ENCODE results near the gene SBSN.
"Not testable (repeated sequence)": the region's sequence is repeated elsewhere in the genome, so short reads cannot be mapped to it uniquely, and the experiment has no call there.

Gene SBSN

DNA sequence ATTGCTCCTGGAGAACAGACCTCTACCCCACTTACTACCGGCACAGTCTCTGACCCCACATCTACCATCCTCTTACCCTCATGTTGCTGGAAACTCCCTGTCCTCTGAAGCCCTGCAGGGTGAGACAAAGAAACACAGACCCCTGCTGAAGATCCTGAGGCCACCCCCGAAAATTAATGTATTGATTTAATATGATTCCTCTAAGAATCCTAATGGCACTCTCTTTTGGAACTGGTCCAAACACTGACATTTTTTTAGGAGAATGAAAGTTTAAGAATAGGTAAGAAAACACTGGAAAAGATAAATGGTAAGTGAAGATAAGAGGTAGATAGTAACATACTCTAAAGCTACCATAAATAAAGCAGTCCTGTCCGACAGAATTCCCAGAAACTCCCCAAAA is 20.0 kb downstream of the SBSN start:
- DNase-seq (ENCODE audit: low spot score): no peak

DNA sequence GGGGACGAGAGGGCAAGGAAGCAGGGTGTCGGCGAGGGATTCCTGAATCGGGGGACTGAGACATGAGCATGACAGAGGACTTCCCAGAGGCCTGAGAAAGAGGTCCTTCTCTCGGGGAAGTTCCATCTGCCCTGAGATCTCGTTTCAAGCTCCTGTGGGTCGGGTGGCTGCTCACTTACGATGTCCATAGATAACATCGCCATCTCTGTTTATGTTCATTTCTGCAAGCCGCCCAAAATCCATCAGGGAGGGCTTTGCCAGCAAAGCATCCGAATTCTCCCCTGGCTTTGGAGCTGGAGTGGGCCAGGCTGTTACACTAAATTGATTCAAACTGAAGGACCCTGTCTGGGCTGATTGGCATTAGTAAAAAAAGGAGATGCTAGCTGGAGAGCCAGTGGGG is 20.6 kb downstream of the SBSN start:
- DNase-seq (ENCODE audit: low spot score): no peak

DNA sequence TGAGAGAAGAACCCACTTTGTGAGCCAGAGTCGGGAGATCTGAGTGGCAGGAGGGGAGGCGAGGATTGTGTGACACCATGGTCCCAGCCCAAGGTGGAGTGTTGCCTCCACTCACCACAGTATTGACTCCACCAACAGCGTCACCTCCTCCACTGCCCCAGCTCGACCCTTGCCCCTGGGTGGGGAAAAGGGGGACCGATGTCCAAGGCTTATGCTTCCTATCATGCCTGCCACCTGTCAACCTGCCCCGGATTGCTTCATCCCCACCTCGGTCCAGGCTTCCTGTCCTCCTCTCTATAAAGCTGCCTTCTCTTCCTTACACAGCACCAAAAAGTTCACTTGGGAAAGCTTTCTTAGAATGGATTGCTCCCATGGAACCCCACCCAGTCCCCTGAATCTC is 22.1 kb downstream of the SBSN start:
- DNase-seq (ENCODE audit: low spot score): no peak

- no peak for DNase-seq (ENCODE audit: low spot score)
Measured at GRCh38 chr19:35502751-35503150, 25.4 kb downstream of the SBSN start.

DNA sequence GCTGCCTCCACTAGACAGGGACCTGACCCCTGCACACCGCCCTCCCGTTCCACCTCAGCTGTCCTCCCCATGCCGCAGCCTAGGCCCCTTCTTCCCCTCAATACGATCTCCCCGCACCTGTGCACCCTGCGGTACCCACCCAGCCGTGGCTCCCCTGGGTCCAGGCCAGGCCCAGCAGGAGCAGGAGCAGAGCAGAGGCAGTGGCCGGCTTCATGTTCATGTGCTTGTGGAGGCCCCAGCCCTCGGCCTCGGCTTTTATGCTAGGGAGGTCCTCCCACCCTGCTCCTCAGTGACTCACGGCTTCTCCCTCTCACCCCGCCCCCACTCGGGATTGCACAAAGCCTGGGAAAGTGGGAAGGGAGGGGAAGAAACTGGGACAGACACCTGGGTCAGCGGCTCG is 26.4 kb downstream of the SBSN start:
- DNase-seq (ENCODE audit: low spot score): no peak

- DNase-seq (ENCODE audit: low spot score): no peak
Measured at GRCh38 chr19:35500611-35501010, 27.5 kb downstream of the SBSN start.

- DNase-seq (ENCODE audit: low spot score): no peak
Measured at GRCh38 chr19:35498984-35499527, 29.1 kb downstream of the SBSN start.

DNA sequence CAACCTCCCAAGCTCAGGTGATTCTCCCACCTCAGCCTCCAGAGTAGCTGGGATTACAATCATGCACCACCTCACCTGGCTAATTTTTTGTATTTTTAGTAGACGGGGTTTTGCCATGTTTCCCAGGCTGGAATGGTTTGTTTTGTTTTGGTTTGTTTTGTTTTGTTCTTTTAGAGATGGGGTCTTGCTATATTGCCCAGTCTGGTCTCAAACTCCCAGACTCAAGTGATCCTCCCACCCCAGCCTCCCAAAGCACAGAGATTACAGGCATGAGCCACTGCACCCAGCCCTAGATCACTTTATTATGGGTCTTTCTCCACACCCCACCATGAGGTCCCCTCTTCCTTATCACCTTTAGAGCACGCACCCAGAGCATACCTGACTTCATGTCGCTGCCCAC is 29.9 kb downstream of the SBSN start:
- DNase-seq (ENCODE audit: low spot score): no peak

- DNase-seq (ENCODE audit: low spot score): no peak
Measured at GRCh38 chr19:35497406-35497805, 30.7 kb downstream of the SBSN start.

- DNase-seq (ENCODE audit: low spot score): peak; percentile 60
Measured at GRCh38 chr19:35495107-35496064, 32.7 kb downstream of the SBSN start.

- DNase-seq (ENCODE audit: low spot score): no peak
Measured at GRCh38 chr19:35493971-35494370, 34.1 kb downstream of the SBSN start.

GRCh38 chr19:35491836-35492360 is 36.2 kb downstream of the SBSN start:
- DNase-seq (ENCODE audit: low spot score): no peak

- DNase-seq (ENCODE audit: low spot score): no peak
Measured at GRCh38 chr19:35490364-35490763, 37.7 kb downstream of the SBSN start, which contains the start of gene KRTDAP. Gene KRTDAP (minus strand): TSS chr19:35490464. CDS start chr19:35490442, 22 bp downstream.

DNA sequence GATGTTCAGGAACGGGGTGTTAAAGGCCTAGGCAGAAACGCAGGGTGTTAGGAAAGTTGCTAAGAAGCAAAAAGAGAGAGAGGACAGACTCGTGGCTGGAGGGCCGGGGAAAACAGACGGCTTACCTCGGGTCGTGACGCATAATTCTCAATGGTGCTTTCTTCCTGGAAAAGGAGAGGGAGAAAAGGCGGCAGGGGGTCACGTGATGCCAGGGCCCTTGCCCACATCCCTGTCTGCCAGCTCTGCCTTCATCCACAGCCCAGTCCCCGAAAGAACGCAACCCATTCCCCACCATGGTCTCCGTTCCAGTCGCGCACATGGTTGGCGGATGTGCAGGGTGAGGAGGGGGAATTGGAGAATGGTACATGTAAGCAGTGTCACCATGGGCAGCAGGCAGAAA is 39.4 kb downstream of the SBSN start:
- no peak for DNase-seq (ENCODE audit: low spot score)

GRCh38 chr19:35487656-35488182 is 40.4 kb downstream of the SBSN start:
- DNase-seq (ENCODE audit: low spot score): no peak

DNA sequence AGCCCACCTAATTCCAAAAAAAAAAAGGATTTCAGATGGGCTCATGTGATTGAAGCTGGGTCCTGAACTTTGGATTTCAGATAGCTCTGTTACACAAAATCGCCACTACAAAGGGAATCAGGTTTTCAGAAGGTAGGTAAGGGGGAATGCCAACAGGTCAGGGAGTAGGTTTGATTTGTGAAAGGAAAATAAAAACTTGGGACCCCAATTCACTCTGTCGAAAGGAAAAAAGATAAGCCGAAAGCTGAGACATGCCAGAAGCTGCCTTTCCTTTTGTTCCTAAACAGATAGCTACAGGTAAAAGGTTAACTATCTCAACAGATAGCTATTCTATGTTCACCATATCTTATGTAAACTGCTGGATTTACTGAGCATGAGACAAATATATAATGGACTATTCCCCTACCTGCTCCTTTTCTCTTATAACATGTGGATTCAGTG is 41.8 kb downstream of the SBSN start:
- no peak for DNase-seq (ENCODE audit: low spot score)

GRCh38 chr19:35484252-35485036 is 43.7 kb downstream of the SBSN start:
- DNase-seq (ENCODE audit: low spot score): no peak

- DNase-seq (ENCODE audit: low spot score): no peak
Measured at GRCh38 chr19:35483089-35483488, 45.0 kb downstream of the SBSN start.

DNA sequence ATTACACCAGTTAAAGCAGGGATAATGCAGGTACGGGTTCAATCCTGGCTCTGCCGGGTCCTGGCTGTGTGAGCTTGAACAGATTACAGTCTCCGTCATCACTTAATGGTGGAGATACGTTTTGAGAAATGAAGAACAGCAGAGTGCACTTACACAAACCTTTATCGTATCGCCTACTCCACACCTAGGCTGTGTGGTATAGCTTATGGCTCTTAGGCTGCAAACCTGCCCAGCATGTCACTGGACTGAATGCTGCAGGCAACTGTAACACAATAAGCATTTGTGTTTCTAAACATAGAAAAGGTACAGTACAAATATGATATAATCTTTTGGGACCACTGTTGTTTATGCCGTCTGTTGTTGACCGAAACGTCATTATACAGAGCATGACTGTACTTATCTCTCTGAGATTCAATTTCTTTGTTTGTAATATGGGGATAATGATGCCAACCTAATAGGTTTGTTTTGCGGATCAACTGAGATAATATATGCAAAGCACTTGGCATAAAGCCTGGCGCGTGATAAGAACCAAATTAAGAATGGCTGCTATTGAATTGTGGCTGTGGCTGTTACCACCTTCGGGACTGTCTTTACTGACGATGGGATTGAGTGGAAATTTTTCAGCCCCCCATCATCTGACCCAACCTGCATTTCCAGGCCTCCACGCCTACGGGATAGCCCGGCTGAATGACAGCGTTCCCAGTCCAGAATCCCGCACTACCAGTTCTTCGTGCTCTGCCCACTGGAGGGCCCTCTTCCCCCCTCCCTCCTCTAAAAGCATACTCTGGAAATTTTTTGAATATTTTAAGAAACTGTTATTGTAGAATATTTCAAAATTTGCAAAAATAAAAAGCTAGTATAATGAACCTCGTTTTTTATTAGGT is 49.1 kb downstream of the SBSN start:
- no peak for DNase-seq (ENCODE audit: low spot score)

DNA sequence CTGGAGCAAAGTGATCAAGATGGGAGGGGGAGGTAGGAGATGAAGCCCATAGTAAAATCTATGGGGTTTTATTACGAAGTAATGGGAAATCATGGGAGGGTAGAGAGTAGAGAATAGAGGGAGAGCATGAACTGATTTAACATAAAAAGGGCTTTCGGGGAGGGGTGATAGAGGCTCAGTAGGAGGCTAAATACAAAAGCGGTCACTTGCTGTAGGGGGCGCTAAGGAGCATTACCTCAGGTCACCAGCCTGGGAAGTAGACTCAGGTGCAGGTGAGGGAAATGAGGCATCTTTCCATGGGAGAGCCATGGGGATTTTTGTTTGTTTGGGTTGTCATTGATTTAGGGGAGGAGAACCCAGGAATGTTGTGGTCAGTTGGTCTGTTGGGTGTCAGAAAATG is 52.0 kb downstream of the SBSN start:
- no peak for DNase-seq (ENCODE audit: low spot score)

- not testable (repeated sequence) for DNase-seq (ENCODE audit: low spot score)
Measured at GRCh38 chr19:35474594-35474993, 53.5 kb downstream of the SBSN start.

Measured in hematopoietic multipotent progenitor cell treated with erythropoietin and hydrocortisone succinate and interleukin-3 and kit ligand, for 15 days (in vitro differentiated cells).